Measurements from ENCODE around the gene CNKSR1. TPM values are rescaled to one million over a fixed set of nuclear protein-coding genes. Genes with fewer than 3 reads are reported as not detected.

Gene CNKSR1
- total and polyA plus RNA-seq, 2 of the 4 experiments (the other 2 are of a cell fraction) = 0.43 TPM; not detected in 1

GRCh38 chr1:26188477-26188876 is 11.2 kb downstream of the CNKSR1 start:
- CTCF ChIA-PET = no interaction called here
- H3K4me3 ChIP-seq (ENCODE audit: insufficient read depth, low read depth, low read length) = no peak overlapping the region
- H2BK15ac ChIP-seq (ENCODE audit: low read depth, low read length) = no peak overlapping the region
- no peak overlapping the region for H4K8ac ChIP-seq (ENCODE audit: low read depth in 2 of 2, low read length in 2 of 2)
- H4K5ac ChIP-seq (ENCODE audit: low read depth, low read length) = no peak overlapping the region
- DNase-seq (no peak), ATAC-seq (ENCODE audit: low read depth) (no peak)
- BruUV-seq (replicated peaks) = no TSS peak
- no peak overlapping the region for H2AFZ ChIP-seq (replicated peaks; ENCODE audit: low read length, poor library complexity)
- POLR2A ChIA-PET (ENCODE audit: unreplicated experiment) = no interaction called here
- H2AK9ac ChIP-seq (replicated peaks; ENCODE audit: low read depth, low read length, poor library complexity) = no peak overlapping the region
- no peaks in the 10 kb centered on the region for H4K20me1 ChIP-seq (ENCODE audit: insufficient read depth, low read length)
- no peak overlapping the region for H3K9ac ChIP-seq (ENCODE audit: low read depth, low read length)
- no peak overlapping the region for H2BK20ac ChIP-seq (ENCODE audit: low read depth, low read length)
- in situ Hi-C loops (cut with MboI; ENCODE audit: low sequenced_read_pairs) (no loop called here), dilution Hi-C loops (cut with HindIII; ENCODE audit: low sequenced_read_pairs, unreplicated experiment) (no loop called here), intact Hi-C loops (cut with micrococcal nuclease) (no loop called here)
- no peaks in the 10 kb centered on the region for H3K9me1 ChIP-seq (ENCODE audit: insufficient read depth, low read length)
- H2BK120ac ChIP-seq (ENCODE audit: low read depth, low read length) = no peak overlapping the region
- no peaks in the 10 kb centered on the region for H3K36me3 ChIP-seq (ENCODE audit: control insufficient read depth, insufficient read depth, low read length)
- H3K23ac ChIP-seq (ENCODE audit: low read depth, low read length) = no peak overlapping the region
- H4K91ac ChIP-seq (ENCODE audit: insufficient read depth, low read depth, low read length) = no peak overlapping the region
- no peak overlapping the region for H2BK5ac ChIP-seq (ENCODE audit: low read depth, low read length, poor library complexity, severe bottlenecking)
- H3K4me1 ChIP-seq (ENCODE audit: control insufficient read depth, insufficient read depth, low read length) = no peaks in the 10 kb centered on the region
- H3K27me3 ChIP-seq (ENCODE audit: control insufficient read depth, insufficient read depth, low read length) = peaks cover 12% of the 10 kb centered on the region
- H2AK5ac ChIP-seq (ENCODE audit: low read depth, low read length) = no peak overlapping the region
- no peak overlapping the region for H3K14ac ChIP-seq (replicated peaks; ENCODE audit: low read depth, low read length)
- TF ChIP-seq POLR2A (IDR thresholded peaks at IDR 0.05; ENCODE audit: low read depth, low read length) (no peak), ELK1 (IDR thresholded peaks at IDR 0.05; ENCODE audit: borderline replicate concordance, low read depth, low read length) (no peak), BHLHE40 (IDR thresholded peaks at IDR 0.05; ENCODE audit: low read depth, low read length) (no peak), CTCF (conservative IDR thresholded peaks at IDR 0.05; ENCODE audit: low read depth, low read length) (no peak), USF2 (IDR thresholded peaks at IDR 0.05; ENCODE audit: low read depth, low read length) (no peak), MAFK (IDR thresholded peaks at IDR 0.05; ENCODE audit: low read depth, low read length) (no peak), CEBPB (IDR thresholded peaks at IDR 0.05; ENCODE audit: low read depth, low read length) (no peak), RFX5 (IDR thresholded peaks at IDR 0.05; ENCODE audit: low read depth, low read length) (no peak)
- no peaks in the 10 kb centered on the region for H3K9me3 ChIP-seq (ENCODE audit: control insufficient read depth, insufficient read depth, low read length)
- WGBS, 2 experiments (ENCODE audit: extremely low coverage in 2 of 2, insufficient read length in 1 of 2) = 95% methylated on average over 2 of the region's 8 CpGs; no CpG with 5 or more reads in 1 of the 2 experiments
- H3K56ac ChIP-seq (ENCODE audit: extremely low read depth, insufficient read depth, low read length) = no peak overlapping the region
- no peaks in the 10 kb centered on the region for H3K79me1 ChIP-seq (ENCODE audit: low read depth in 1 of 2, low read length in 2 of 2)
- H3K4me2 ChIP-seq (ENCODE audit: low read depth, low read length) = no peak overlapping the region
- H3K27ac ChIP-seq (ENCODE audit: insufficient read depth, low read length) = no peak overlapping the region
- H3K4ac ChIP-seq (ENCODE audit: low read depth, low read length) = no peak overlapping the region
- H3K18ac ChIP-seq (ENCODE audit: low read depth, low read length) = no peak overlapping the region

Data from IMR-90 (cell line).